ENCODE measurements around the gene SPATA33. TPM values are rescaled to one million over a fixed set of nuclear protein-coding genes. Genes with fewer than 3 reads are reported as not detected.
"Not testable (repeated sequence)": the region's sequence is repeated elsewhere in the genome, so short reads cannot be mapped to it uniquely, and the experiment has no call there.

Gene SPATA33
- total RNA-seq, 1 donor from 2014 or later = 3.6 TPM

GRCh38 chr16:89668790-89669158 lies 11.1 kb downstream of the SPATA33 start:
- DNase-seq = no peak
- Histone ChIP-seq H3K27me3 (ENCODE audit: low read depth) (no peaks in the 10 kb centered on the region), H3K4me3 (no peak overlapping the region), H3K4me1 (no peaks in the 10 kb centered on the region), H3K9me3 (replicated peaks) (peaks cover 6% of the 10 kb centered on the region), H3K27ac (replicated peaks) (no peak overlapping the region), H3K36me3 (peaks cover 5% of the 10 kb centered on the region)
- TF ChIP-seq CTCF (IDR thresholded peaks at IDR 0.05; ENCODE audit: borderline replicate concordance) = no peak
- intact Hi-C loops (cut with micrococcal nuclease) = no loop called here

- Histone ChIP-seq H3K27me3 (ENCODE audit: low read depth) (no peaks in the 10 kb centered on the region), H3K27ac (replicated peaks) (no peak overlapping the region), H3K9me3 (replicated peaks) (peaks cover 6% of the 10 kb centered on the region), H3K4me3 (no peak overlapping the region), H3K4me1 (no peaks in the 10 kb centered on the region), H3K36me3 (no peaks in the 10 kb centered on the region)
- no peak for TF ChIP-seq CTCF (IDR thresholded peaks at IDR 0.05; ENCODE audit: borderline replicate concordance)
- DNase-seq = no peak
- intact Hi-C loops (cut with micrococcal nuclease) = no loop called here
Observed at GRCh38 chr16:89669755-89670154, 12.1 kb downstream of the SPATA33 start.

GRCh38 chr16:89670496-89671431 lies 13.1 kb downstream of the SPATA33 start:
- Histone ChIP-seq H3K27ac (replicated peaks) (no peak overlapping the region), H3K27me3 (ENCODE audit: low read depth) (no peaks in the 10 kb centered on the region), H3K4me3 (no peak overlapping the region), H3K4me1 (no peaks in the 10 kb centered on the region), H3K9me3 (replicated peaks) (peaks cover 6% of the 10 kb centered on the region), H3K36me3 (no peaks in the 10 kb centered on the region)
- intact Hi-C loops (cut with micrococcal nuclease) = no loop called here
- DNase-seq = no peak
- TF ChIP-seq CTCF (IDR thresholded peaks at IDR 0.05; ENCODE audit: borderline replicate concordance) = no peak

- H3K4me1 ChIP-seq; H3K9me3 ChIP-seq (replicated peaks); DNase-seq; H3K36me3 ChIP-seq; H3K27me3 ChIP-seq (ENCODE audit: low read depth); intact Hi-C loops (cut with micrococcal nuclease); H3K27ac ChIP-seq (replicated peaks); H3K4me3 ChIP-seq: not testable (repeated sequence)
Observed at GRCh38 chr16:89671565-89671964, 13.9 kb downstream of the SPATA33 start.

- Histone ChIP-seq H3K9me3 (replicated peaks) (no peaks in the 10 kb centered on the region), H3K4me1 (no peaks in the 10 kb centered on the region), H3K27me3 (ENCODE audit: low read depth) (no peaks in the 10 kb centered on the region), H3K4me3 (peak overlapping the region; percentile 12), H3K27ac (replicated peaks) (peak overlapping the region; percentile 62), H3K36me3 (no peaks in the 10 kb centered on the region)
- TF ChIP-seq CTCF (IDR thresholded peaks at IDR 0.05; ENCODE audit: borderline replicate concordance) = no peak
- intact Hi-C loops (cut with micrococcal nuclease) = no loop called here
- no peak for DNase-seq
Observed at GRCh38 chr16:89672177-89672941, 14.7 kb downstream of the SPATA33 start.

- no peak for TF ChIP-seq CTCF (IDR thresholded peaks at IDR 0.05; ENCODE audit: borderline replicate concordance)
- peaks cover 9% of the 10 kb centered on the region for H3K9me3 ChIP-seq (replicated peaks)
- H3K27me3 ChIP-seq (ENCODE audit: low read depth) = no peaks in the 10 kb centered on the region
- no peak overlapping the region for H3K4me3 ChIP-seq
- no peak overlapping the region for H3K27ac ChIP-seq (replicated peaks)
- H3K36me3 ChIP-seq = no peaks in the 10 kb centered on the region
- intact Hi-C loops (cut with micrococcal nuclease) = no loop called here
- no peak for DNase-seq
- no peaks in the 10 kb centered on the region for H3K4me1 ChIP-seq
Observed at GRCh38 chr16:89678258-89678657, 20.6 kb downstream of the SPATA33 start.

All from left ventricle myocardium inferior (tissue), 1 donor.